Thoracic aorta endothelial cell (primary cell): Measurements from ENCODE around the gene ANKRD28. TPM values are rescaled to one million over a fixed set of nuclear protein-coding genes. Genes with fewer than 3 reads are reported as not detected.

ENCODE experiments used
- small RNA-seq: library from RNA; depleted of rRNA; stranded (forward); fragments of <200 nt; gene quantifications from one replicate; pipeline ENCODE3, GENCODE V24; 2012
- total RNA-seq: library from RNA; depleted of rRNA; stranded (reverse); fragments of >200 nt; gene quantifications from 2 replicates; pipeline ENCODE4 v1.2.3, GENCODE V29; 2012

Gene ANKRD28
- 199 and 211 TPM in 2 replicates for total RNA-seq

DNA sequence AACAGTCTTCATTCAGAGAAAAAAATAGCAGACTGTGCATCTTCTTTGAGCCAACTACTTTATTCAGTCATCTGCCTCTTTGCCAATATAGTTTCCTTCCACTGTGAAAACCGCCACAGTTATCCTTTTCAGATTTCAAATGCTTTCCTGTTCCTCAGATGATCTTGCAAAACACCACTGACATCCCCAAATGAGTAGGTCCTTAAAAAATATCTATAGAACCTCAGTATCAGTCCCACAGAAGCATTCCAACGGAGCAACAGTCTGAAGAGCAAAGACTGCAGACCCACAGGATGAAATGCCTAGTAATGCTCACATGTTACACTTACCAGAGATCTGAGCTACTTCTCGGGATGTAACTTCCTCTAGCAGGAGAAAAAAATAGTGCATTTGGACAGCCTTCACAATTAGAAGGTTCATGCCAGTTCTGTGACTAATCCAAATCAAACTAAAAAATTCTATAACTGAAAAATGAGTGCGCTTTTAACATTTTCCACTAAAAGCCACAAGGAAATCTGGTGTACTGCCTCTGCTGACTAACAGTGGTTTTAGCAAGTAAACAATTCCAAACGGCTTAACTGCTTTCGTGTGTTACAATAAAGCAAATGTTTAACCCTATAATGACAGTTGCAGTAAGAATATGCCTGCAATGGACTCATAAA lies at the start of gene ANKRD28:
Gene ANKRD28, minus strand, starts transcription at position 338 of the 662 bp plus-strand sequence. CDS start 1,458 bp downstream, outside the sequence.

Small RNA genes within 50 kb of the gene (small RNA-seq; reads per million reads assigned to genes)
- gene MIR3134 (not detected), gene RN7SL4P (not detected)

Other genes with a start within 250 kb of the ANKRD28 start
- gene HACL1, start 196.4 kb downstream of the ANKRD28 start, total RNA-seq = 40.2 and 49.3 TPM in 2 replicates
- 25.3 and 28.6 TPM in 2 replicates for gene BTD, start 196.2 kb downstream of the ANKRD28 start, total RNA-seq